Activated CD4-positive, alpha-beta T cell treated with anti-CD3 and anti-CD28 coated beads, Interleukin-2, amount 10 ng/mL, durations not matched to agents 24 days and 14 days (primary cell): ENCODE measurements around the gene SPIN4. TPM values are rescaled to one million over a fixed set of nuclear protein-coding genes. Genes with fewer than 3 reads are reported as not detected.
A peak's percentile ranks its signal among the peaks of the same experiment; 100 is the strongest.
"Not testable (repeated sequence)": the region's sequence is repeated elsewhere in the genome, so short reads cannot be mapped to it uniquely, and the experiment has no call there.

Source experiments
- DNase-seq: peaks from one replicate; pipeline ENCODE4 v3.0.0; 2022
- H3K27ac Mint-ChIP-seq: one replicate; pipeline ENCODE4 v1.8.0; 2022; ENCODE audit warnings: mild to moderate bottlenecking, mixed read lengths
- H3K27me3 Mint-ChIP-seq: one replicate; pipeline ENCODE4 v1.8.0; 2022; ENCODE audit warnings: mixed read lengths
- H3K36me3 Mint-ChIP-seq: one replicate; pipeline ENCODE4 v1.8.0; 2022; ENCODE audit warnings: low read depth, mild to moderate bottlenecking, mixed read lengths
- H3K4me1 Mint-ChIP-seq: one replicate; pipeline ENCODE4 v1.8.0; 2021; ENCODE audit warnings: mixed read lengths
- H3K4me3 Mint-ChIP-seq: one replicate; pipeline ENCODE4 v1.8.0; 2022; ENCODE audit warnings: mild to moderate bottlenecking, moderate library complexity, mixed read lengths
- H3K9me3 Mint-ChIP-seq: one replicate; pipeline ENCODE4 v1.8.0; 2021; ENCODE audit warnings: mixed read lengths
- intact Hi-C: fragments of 100-400 bp; cut with micrococcal nuclease; formaldehyde crosslinking; loops from one replicate; pipeline ENCODE4 v1.15.1; 2023
- total RNA-seq: library from RNA; stranded (reverse); gene quantifications from 2 replicates; pipeline ENCODE4 v1.2.3, GENCODE V29; 2022

SPIN4 gene
- total RNA-seq: 4.9 and 5.3 TPM in 2 replicates

DNA sequence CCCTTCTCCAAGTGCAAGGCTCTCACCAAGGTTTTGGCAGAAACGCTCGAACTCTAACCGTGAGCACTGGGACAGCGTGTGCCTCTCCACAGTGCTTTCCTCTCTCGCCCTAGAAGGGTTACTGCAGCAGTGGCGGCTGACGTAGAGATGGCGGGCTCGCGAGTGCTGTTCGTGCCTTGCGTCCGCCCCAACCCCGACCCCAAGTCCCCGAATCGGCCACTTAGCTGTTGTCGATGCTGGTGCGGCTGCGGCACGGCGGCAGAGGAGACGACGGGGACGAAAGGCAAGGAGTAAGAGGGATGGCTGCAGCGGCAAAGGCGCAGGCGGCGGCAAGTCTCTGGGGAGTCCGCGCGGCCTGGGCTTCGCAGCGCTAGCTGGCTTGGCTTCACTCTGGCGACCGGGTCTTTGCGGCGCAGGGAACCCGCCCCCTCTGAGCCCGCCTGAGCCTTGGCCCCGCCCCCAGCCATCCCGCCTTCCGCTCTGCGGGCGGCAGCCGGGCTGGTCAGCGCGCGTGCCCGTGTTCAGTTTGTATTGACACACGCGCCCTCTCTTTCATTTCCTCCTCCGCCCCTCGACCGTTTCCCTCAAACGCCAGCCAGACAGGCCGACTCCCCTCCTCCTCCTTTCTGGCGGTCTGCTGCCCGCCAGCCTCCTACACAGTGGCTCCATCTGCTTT, at the start of gene SPIN4:
SPIN4 (minus strand) TSS at position 392 of the 676 bp plus-strand sequence. CDS start 513 bp downstream, outside the sequence.
- intact Hi-C loops: loop anchor here (1.0 to 10.0 kb wide), 3 partner anchors 211 to 404 kb away; no protein-coding TSS in a partner anchor
- Mint-ChIP-seq H3K4me3 (peak within 1 kb of the TSS; percentile 97), H3K36me3 (no peaks in the 10 kb centered on the region), H3K4me1 (peaks cover 15% of the 10 kb centered on the region), H3K27ac (peak within 1 kb of the TSS; percentile 61), H3K27me3 (no peaks in the 10 kb centered on the region), H3K9me3 (no peaks in the 10 kb centered on the region)
- peak; percentile 88 for DNase-seq

GRCh38 chrX:63400340-63400739, 49.2 kb upstream of the SPIN4 start:
- Mint-ChIP-seq H3K9me3 (no peaks in the 10 kb centered on the region), H3K27ac (no peak overlapping the region), H3K4me3 (no peak overlapping the region), H3K4me1 (no peaks in the 10 kb centered on the region), H3K36me3 (no peaks in the 10 kb centered on the region), H3K27me3 (no peaks in the 10 kb centered on the region)
- DNase-seq: no peak
- intact Hi-C loops: no loop called here

DNA sequence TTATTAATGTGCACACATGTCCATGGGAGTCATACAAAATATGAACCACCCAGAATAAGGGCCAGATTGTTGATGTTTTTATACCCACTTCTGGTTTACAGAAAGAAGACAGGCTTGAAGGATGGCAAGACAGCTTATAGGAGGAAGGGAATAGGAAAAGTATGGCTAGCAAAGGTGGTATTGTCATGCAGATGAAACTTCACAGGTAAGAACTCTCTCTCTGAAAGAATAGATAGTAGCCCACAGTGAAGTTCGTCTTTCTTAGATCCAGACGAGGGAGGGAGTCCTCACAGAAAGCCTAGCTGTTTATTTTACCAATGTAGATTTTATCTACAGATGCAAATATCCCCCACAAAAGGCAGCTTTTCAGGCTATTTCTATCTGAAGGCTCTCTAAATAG, 43.7 kb upstream of the SPIN4 start:
- no peaks in the 10 kb centered on the region for H3K36me3 Mint-ChIP-seq
- H3K9me3 Mint-ChIP-seq: no peaks in the 10 kb centered on the region
- no peaks in the 10 kb centered on the region for H3K27me3 Mint-ChIP-seq
- DNase-seq: no peak
- H3K4me1 Mint-ChIP-seq: no peaks in the 10 kb centered on the region
- no peak overlapping the region for H3K4me3 Mint-ChIP-seq
- intact Hi-C loops: no loop called here
- H3K27ac Mint-ChIP-seq: no peak overlapping the region

- H3K9me3 Mint-ChIP-seq, H3K27ac Mint-ChIP-seq, DNase-seq, H3K4me1 Mint-ChIP-seq, H3K4me3 Mint-ChIP-seq, H3K27me3 Mint-ChIP-seq, H3K36me3 Mint-ChIP-seq, intact Hi-C loops: not testable (repeated sequence)
Measured at GRCh38 chrX:63393094-63393493, 42.0 kb upstream of the SPIN4 start.

- intact Hi-C loops: no loop called here
- Mint-ChIP-seq H3K9me3 (no peaks in the 10 kb centered on the region), H3K27ac (no peak overlapping the region)
Measured at GRCh38 chrX:63387411-63387810, 36.3 kb upstream of the SPIN4 start.

DNA sequence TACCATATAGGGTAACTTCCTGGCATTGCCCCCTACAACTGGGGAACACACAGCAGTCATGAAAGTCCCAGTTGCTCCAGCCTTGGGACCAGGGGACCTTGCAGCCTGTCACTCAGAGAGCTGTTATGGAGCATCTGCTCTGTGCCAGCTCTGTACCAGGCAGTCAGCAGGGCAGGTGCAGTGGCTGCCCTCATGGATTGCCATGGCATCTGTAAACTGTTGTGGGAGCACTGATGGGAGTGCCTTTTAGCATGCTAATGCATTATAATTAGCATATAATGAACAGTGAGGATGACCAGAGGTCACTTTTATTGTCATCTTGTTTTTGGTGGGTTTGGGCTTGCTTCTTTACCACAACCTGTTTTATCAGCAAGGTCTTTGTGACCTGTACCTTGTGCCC, 33.1 kb upstream of the SPIN4 start:
- DNase-seq, H3K4me1 Mint-ChIP-seq, intact Hi-C loops, H3K4me3 Mint-ChIP-seq, H3K27me3 Mint-ChIP-seq, H3K27ac Mint-ChIP-seq, H3K9me3 Mint-ChIP-seq, H3K36me3 Mint-ChIP-seq: not testable (repeated sequence)

More at GRCh38 chrX:63387411-63387810, 36.3 kb upstream of the SPIN4 start:
- Mint-ChIP-seq H3K27me3 (no peaks in the 10 kb centered on the region), H3K4me1 (no peaks in the 10 kb centered on the region), H3K36me3 (no peaks in the 10 kb centered on the region), H3K4me3 (no peak overlapping the region)
- no peak for DNase-seq

DNA sequence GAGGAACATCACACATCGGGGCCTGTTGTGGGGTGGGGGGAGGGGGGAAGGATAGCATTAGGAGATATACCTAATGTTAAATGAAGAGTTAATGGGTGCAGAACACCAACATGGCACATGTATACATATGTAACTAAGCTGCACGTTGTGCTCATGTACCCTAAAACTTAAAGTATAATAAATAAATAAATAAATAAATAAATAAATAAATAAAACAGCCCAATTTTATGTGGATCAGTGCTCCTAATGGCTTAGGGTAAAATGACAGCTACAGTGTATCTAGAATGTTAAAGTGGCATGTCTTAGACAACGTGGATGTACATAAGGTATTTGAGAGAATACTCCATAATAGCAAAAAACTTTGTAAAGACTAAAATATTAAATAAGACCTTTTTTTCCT, 21.9 kb upstream of the SPIN4 start:
- DNase-seq, H3K27ac Mint-ChIP-seq, H3K9me3 Mint-ChIP-seq, H3K4me1 Mint-ChIP-seq, H3K4me3 Mint-ChIP-seq, H3K27me3 Mint-ChIP-seq, H3K36me3 Mint-ChIP-seq, intact Hi-C loops: not testable (repeated sequence)

DNA sequence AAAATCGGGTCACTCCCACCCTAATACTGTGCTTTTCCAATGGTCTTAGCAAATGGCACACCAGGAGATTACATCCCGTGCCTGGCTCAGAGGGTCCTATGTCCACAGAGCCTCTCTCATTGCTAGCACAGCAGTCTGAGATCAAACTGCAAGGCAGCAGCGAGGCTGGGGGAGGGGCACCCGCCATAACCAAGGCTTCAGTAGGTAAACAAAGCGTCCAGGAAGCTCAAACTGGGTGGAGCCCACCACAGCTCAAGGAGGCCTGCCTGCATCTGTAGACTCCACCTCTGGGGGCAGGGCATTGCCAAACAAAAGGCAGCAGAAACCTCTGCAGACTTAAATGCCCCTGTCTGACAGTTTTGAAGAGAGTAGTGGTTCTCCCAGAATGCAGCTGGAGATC, 16.6 kb upstream of the SPIN4 start:
- DNase-seq, intact Hi-C loops, H3K36me3 Mint-ChIP-seq, H3K4me3 Mint-ChIP-seq, H3K27me3 Mint-ChIP-seq, H3K9me3 Mint-ChIP-seq, H3K4me1 Mint-ChIP-seq, H3K27ac Mint-ChIP-seq: not testable (repeated sequence)

- peaks cover 5% of the 10 kb centered on the region for H3K9me3 Mint-ChIP-seq
- H3K27ac Mint-ChIP-seq: no peak overlapping the region
- intact Hi-C loops: no loop called here
- no peak for DNase-seq
- H3K4me3 Mint-ChIP-seq: no peak overlapping the region
- H3K27me3 Mint-ChIP-seq: no peaks in the 10 kb centered on the region
- no peaks in the 10 kb centered on the region for H3K36me3 Mint-ChIP-seq
- H3K4me1 Mint-ChIP-seq: no peaks in the 10 kb centered on the region
Measured at GRCh38 chrX:63363788-63364187, 12.7 kb upstream of the SPIN4 start.

DNA sequence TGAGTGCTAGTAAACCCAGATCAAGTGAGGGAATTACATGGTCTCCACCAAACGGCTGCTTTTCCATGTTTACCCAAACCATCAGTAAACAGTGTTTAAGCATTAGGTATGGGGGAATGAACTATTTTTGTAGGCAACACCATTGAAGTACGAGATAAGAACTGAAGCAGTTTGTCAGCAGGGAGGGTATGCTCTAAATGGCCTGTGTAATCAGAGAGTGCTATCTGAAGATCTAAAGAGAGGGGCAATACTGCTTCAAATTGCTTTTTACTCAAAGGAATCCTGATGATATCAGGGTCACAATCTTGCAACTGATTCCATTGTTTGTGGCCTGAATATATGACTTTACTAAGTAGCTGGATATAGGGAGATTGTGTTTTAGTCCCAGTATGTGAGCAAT, 10.4 kb upstream of the SPIN4 start:
- Mint-ChIP-seq H3K9me3 (peaks cover 5% of the 10 kb centered on the region), H3K4me1 (no peaks in the 10 kb centered on the region), H3K27me3 (no peaks in the 10 kb centered on the region), H3K4me3 (no peak overlapping the region), H3K27ac (no peak overlapping the region), H3K36me3 (no peaks in the 10 kb centered on the region)
- no peak for DNase-seq
- intact Hi-C loops: no loop called here

DNA sequence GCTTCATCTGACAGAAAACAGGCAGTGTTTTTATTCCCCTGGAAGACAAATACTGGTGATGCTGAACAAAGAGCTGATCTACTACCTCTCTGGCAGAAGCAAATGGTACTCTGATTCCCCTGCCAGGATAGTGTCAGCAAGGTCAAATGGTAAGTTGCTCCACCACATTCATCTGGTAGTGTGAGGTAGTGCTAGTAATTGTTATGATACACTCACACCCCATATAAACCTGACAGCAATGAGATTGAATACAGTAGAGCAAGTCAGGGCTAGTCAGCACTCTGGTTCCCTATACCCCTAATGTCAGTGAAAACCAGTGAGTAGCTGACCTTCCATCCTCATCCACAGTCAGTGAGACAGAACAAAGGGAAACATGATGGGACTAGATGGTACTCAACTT, 3.4 kb upstream of the SPIN4 start:
- Mint-ChIP-seq H3K4me1 (peaks cover 9% of the 10 kb centered on the region), H3K27me3 (no peaks in the 10 kb centered on the region), H3K4me3 (no peak overlapping the region), H3K36me3 (no peaks in the 10 kb centered on the region), H3K9me3 (no peaks in the 10 kb centered on the region), H3K27ac (no peak overlapping the region)
- intact Hi-C loops: loop anchor here (5.0 to 10.0 kb wide), 2 partner anchors 208 to 330 kb away; no protein-coding TSS in a partner anchor
- DNase-seq: no peak

DNA sequence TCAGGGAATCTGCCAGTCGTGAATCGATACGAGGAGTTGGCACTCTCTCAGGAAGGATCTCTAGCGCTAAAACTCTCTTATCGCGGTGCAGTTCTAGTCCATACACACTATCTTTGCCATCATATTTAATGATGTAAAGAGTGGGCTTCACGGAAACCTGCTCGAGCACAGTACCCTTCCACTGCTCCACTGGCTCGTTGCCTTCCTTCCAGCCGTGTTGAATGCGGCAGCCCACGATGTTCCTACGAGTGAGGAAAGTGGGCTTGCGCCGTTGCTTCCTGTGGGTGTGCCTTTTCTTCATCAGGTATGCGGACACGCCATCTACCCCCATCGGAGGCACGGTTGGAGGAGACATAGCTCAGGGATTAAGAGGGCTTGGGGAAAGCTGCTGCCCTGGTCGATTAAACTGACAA, 661 bp downstream of the SPIN4 start:
- peak overlapping the region; percentile 61 for H3K27ac Mint-ChIP-seq

GRCh38 chrX:63349307-63349706, 1.8 kb downstream of the SPIN4 start:
- DNase-seq: no peak
- Mint-ChIP-seq H3K9me3 (no peaks in the 10 kb centered on the region), H3K4me3 (peak overlapping the region; percentile 85), H3K4me1 (peaks cover 15% of the 10 kb centered on the region), H3K27me3 (no peaks in the 10 kb centered on the region), H3K27ac (no peak overlapping the region), H3K36me3 (no peaks in the 10 kb centered on the region)
- intact Hi-C loops: no loop called here

More for the DNA sequence above, 661 bp downstream of the SPIN4 start:
- DNase-seq: peak; percentile 74
- H3K4me3 Mint-ChIP-seq: peak overlapping the region; percentile 97
- H3K27me3 Mint-ChIP-seq: no peaks in the 10 kb centered on the region
- intact Hi-C loops: loop anchor here (5.0 to 10.0 kb wide), 2 partner anchors 212 to 334 kb away; no protein-coding TSS in a partner anchor
- no peaks in the 10 kb centered on the region for H3K36me3 Mint-ChIP-seq
- H3K9me3 Mint-ChIP-seq: no peaks in the 10 kb centered on the region
- peaks cover 15% of the 10 kb centered on the region for H3K4me1 Mint-ChIP-seq

GRCh38 chrX:63330681-63331080, 20.5 kb downstream of the SPIN4 start:
- no peak for DNase-seq

DNA sequence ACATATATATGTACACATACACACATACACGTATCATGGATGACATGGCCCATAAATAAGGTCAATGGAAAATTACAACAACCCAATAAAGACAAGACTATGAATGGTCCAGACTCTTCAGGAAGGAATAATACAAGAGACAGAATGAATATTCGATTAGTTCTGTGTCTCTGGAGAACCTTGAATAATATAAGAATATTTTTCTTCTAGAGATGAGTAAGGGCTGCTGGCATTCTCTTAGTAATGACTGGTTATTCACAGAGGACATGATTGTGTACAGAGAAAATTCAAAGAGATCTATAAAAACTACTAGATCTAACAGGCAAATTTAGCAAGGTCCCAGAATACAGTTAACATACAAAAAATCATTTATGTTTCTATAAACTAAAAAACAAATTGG, 23.3 kb downstream of the SPIN4 start:
- intact Hi-C loops: no loop called here
- no peaks in the 10 kb centered on the region for H3K27me3 Mint-ChIP-seq
- no peak for DNase-seq
- no peaks in the 10 kb centered on the region for H3K36me3 Mint-ChIP-seq
- no peak overlapping the region for H3K4me3 Mint-ChIP-seq
- peaks cover under 1% of the 10 kb centered on the region for H3K9me3 Mint-ChIP-seq
- no peaks in the 10 kb centered on the region for H3K4me1 Mint-ChIP-seq
- no peak overlapping the region for H3K27ac Mint-ChIP-seq

More at GRCh38 chrX:63330681-63331080, 20.5 kb downstream of the SPIN4 start:
- H3K27me3 Mint-ChIP-seq: no peaks in the 10 kb centered on the region
- no peaks in the 10 kb centered on the region for H3K4me1 Mint-ChIP-seq
- peaks cover 4% of the 10 kb centered on the region for H3K9me3 Mint-ChIP-seq
- intact Hi-C loops: no loop called here
- no peak overlapping the region for H3K27ac Mint-ChIP-seq
- H3K36me3 Mint-ChIP-seq: no peaks in the 10 kb centered on the region
- H3K4me3 Mint-ChIP-seq: no peak overlapping the region
